ENCODE data around the gene PXYLP1. TPM values are rescaled to one million over a fixed set of nuclear protein-coding genes. Genes with fewer than 3 reads are reported as not detected.

Gene PXYLP1
- polyA plus RNA-seq, 1 experiment = 20.0 TPM

GRCh38 chr3:141272906-141273662 lies 41.5 kb downstream of the PXYLP1 start:
- no peaks in the 10 kb centered on the region for H3K9me3 ChIP-seq (ENCODE audit: control insufficient read depth, insufficient read depth, low read length)
- POLR2A ChIA-PET = interaction anchor here (0.6 to 0.9 kb wide), 2 partner anchors 11 to 42 kb away, joined by 3 to 6 read pairs; no protein-coding TSS in a partner anchor
- peak overlapping the region; percentile 11 for H3K27ac ChIP-seq (ENCODE audit: low read depth, low read length)
- no peak for DNase-seq (ENCODE audit: low read depth, low spot score)
- no peak overlapping the region for H3K4me3 ChIP-seq (ENCODE audit: low read depth, low read length)
- H3K27me3 ChIP-seq (ENCODE audit: control insufficient read depth, insufficient read depth, low read length) = no peaks in the 10 kb centered on the region
- CTCF ChIA-PET = interaction anchor here (1.0 kb wide), 1 partner anchor 39 kb away, joined by 3 read pairs; no protein-coding TSS in a partner anchor
- TF ChIP-seq CTCF (IDR thresholded peaks at IDR 0.05; ENCODE audit: low read depth, low read length) = no peak

GRCh38 chr3:141273700-141274410 lies 42.2 kb downstream of the PXYLP1 start:
- Histone ChIP-seq H3K27me3 (ENCODE audit: control insufficient read depth, insufficient read depth, low read length) (no peaks in the 10 kb centered on the region), H3K4me3 (ENCODE audit: low read depth, low read length) (no peak overlapping the region), H3K9me3 (ENCODE audit: control insufficient read depth, insufficient read depth, low read length) (no peaks in the 10 kb centered on the region), H3K27ac (ENCODE audit: low read depth, low read length) (no peak overlapping the region)
- ChIA-PET POLR2A (interaction anchor here (0.9 kb wide), 1 partner anchor 12 kb away, joined by 6 read pairs; no protein-coding TSS in a partner anchor), CTCF (interaction anchor here (1.0 kb wide), 1 partner anchor 38 kb away, joined by 3 read pairs; no protein-coding TSS in a partner anchor)
- no peak for TF ChIP-seq CTCF (IDR thresholded peaks at IDR 0.05; ENCODE audit: low read depth, low read length)
- no peak for DNase-seq (ENCODE audit: low read depth, low spot score)

- no peak for DNase-seq (ENCODE audit: low read depth, low spot score)
- Histone ChIP-seq H3K27ac (ENCODE audit: low read depth, low read length) (peak overlapping the region; percentile 21), H3K27me3 (ENCODE audit: control insufficient read depth, insufficient read depth, low read length) (no peaks in the 10 kb centered on the region), H3K4me3 (ENCODE audit: low read depth, low read length) (no peak overlapping the region), H3K9me3 (ENCODE audit: control insufficient read depth, insufficient read depth, low read length) (no peaks in the 10 kb centered on the region)
- ChIA-PET POLR2A (no interaction called here), CTCF (no interaction called here)
- TF ChIP-seq CTCF (IDR thresholded peaks at IDR 0.05; ENCODE audit: low read depth, low read length) = no peak
Observed at GRCh38 chr3:141274411-141275031, 42.9 kb downstream of the PXYLP1 start.

- no peak for DNase-seq (ENCODE audit: low read depth, low spot score)
- no peak overlapping the region for H3K4me3 ChIP-seq (ENCODE audit: low read depth, low read length)
- TF ChIP-seq CTCF (IDR thresholded peaks at IDR 0.05; ENCODE audit: low read depth, low read length) = no peak
- no peak overlapping the region for H3K27ac ChIP-seq (ENCODE audit: low read depth, low read length)
- ChIA-PET CTCF (no interaction called here), POLR2A (no interaction called here)
- H3K9me3 ChIP-seq (ENCODE audit: control insufficient read depth, insufficient read depth, low read length) = no peaks in the 10 kb centered on the region
- H3K27me3 ChIP-seq (ENCODE audit: control insufficient read depth, insufficient read depth, low read length) = no peaks in the 10 kb centered on the region
Observed at GRCh38 chr3:141275032-141275422, 43.4 kb downstream of the PXYLP1 start.

All from AG04450 (cell line).